ENCODE measurements around the gene PSKH1.

The PSKH1 gene

GRCh38 chr16:67882374-67883145, 10.5 kb upstream of the PSKH1 start:
- TF ChIP-seq GLIS3 (CRISPR knock-in tag; IDR thresholded peaks at IDR 0.05) = no peak
- no peak for TF ChIP-seq CSDC2 (CRISPR knock-in tag; IDR thresholded peaks at IDR 0.05)
- TF ChIP-seq ESRRG (CRISPR knock-in tag; IDR thresholded peaks at IDR 0.05) = no peak
- no peak for TF ChIP-seq PATZ1 (CRISPR knock-in tag; IDR thresholded peaks at IDR 0.05; ENCODE audit: borderline replicate concordance)
- TF ChIP-seq TOX (CRISPR knock-in tag; IDR thresholded peaks at IDR 0.05; ENCODE audit: borderline replicate concordance) = no peak
- no peak for TF ChIP-seq ISL1 (CRISPR knock-in tag; IDR thresholded peaks at IDR 0.05)
- no peak for TF ChIP-seq RARB (CRISPR knock-in tag; IDR thresholded peaks at IDR 0.05)
- TF ChIP-seq CREB5 (CRISPR knock-in tag; IDR thresholded peaks at IDR 0.05; ENCODE audit: low read depth) = no peak
- no peak for TF ChIP-seq TSHZ2 (CRISPR knock-in tag; IDR thresholded peaks at IDR 0.05)
- no peak for TF ChIP-seq ARNTL (CRISPR knock-in tag; IDR thresholded peaks at IDR 0.05; ENCODE audit: borderline replicate concordance, low read depth)
- TF ChIP-seq TCF4 (CRISPR knock-in tag; IDR thresholded peaks at IDR 0.05; ENCODE audit: borderline replicate concordance) = no peak
- TF ChIP-seq ZNF565 (CRISPR knock-in tag; conservative IDR thresholded peaks at IDR 0.05; ENCODE audit: low read depth) = no peak
- no peak for TF ChIP-seq ZNF8 (CRISPR knock-in tag; IDR thresholded peaks at IDR 0.05)
- TF ChIP-seq OSR1 (CRISPR knock-in tag; IDR thresholded peaks at IDR 0.05) = no peak
- ATAC-seq = no peak

GRCh38 chr16:67883146-67883871, 9.7 kb upstream of the PSKH1 start:
- no peak for TF ChIP-seq PATZ1 (CRISPR knock-in tag; IDR thresholded peaks at IDR 0.05; ENCODE audit: borderline replicate concordance)
- ATAC-seq = no peak

- ATAC-seq = peak; percentile 85
- TF ChIP-seq ZNF70 (CRISPR knock-in tag; IDR thresholded peaks at IDR 0.05) = no peak
- TF ChIP-seq TOX (CRISPR knock-in tag; IDR thresholded peaks at IDR 0.05; ENCODE audit: borderline replicate concordance) = no peak
- TF ChIP-seq ARNTL (CRISPR knock-in tag; IDR thresholded peaks at IDR 0.05; ENCODE audit: borderline replicate concordance, low read depth) = no peak
- TF ChIP-seq ZFP30 (CRISPR knock-in tag; IDR thresholded peaks at IDR 0.05) = no peak
- no peak for TF ChIP-seq ISL1 (CRISPR knock-in tag; IDR thresholded peaks at IDR 0.05)
- no peak for TF ChIP-seq ZC3H10 (CRISPR knock-in tag; IDR thresholded peaks at IDR 0.05)
- no peak for TF ChIP-seq POU6F1 (CRISPR knock-in tag; IDR thresholded peaks at IDR 0.05; ENCODE audit: borderline replicate concordance, low read depth)
- no peak for TF ChIP-seq OSR1 (CRISPR knock-in tag; IDR thresholded peaks at IDR 0.05)
- no peak for TF ChIP-seq CSRNP3 (CRISPR knock-in tag; IDR thresholded peaks at IDR 0.05)
- TF ChIP-seq PATZ1 (CRISPR knock-in tag; IDR thresholded peaks at IDR 0.05; ENCODE audit: borderline replicate concordance) = no peak
- TF ChIP-seq CREB5 (CRISPR knock-in tag; IDR thresholded peaks at IDR 0.05; ENCODE audit: low read depth) = no peak
- TF ChIP-seq SNAI2 (CRISPR knock-in tag; IDR thresholded peaks at IDR 0.05) = no peak
- no peak for TF ChIP-seq CSDC2 (CRISPR knock-in tag; IDR thresholded peaks at IDR 0.05)
- TF ChIP-seq RARB (CRISPR knock-in tag; IDR thresholded peaks at IDR 0.05) = no peak
- TF ChIP-seq ZNF565 (CRISPR knock-in tag; conservative IDR thresholded peaks at IDR 0.05; ENCODE audit: low read depth) = no peak
- TF ChIP-seq ZNF8 (CRISPR knock-in tag; IDR thresholded peaks at IDR 0.05) = no peak
These were observed 9.2 kb upstream of the PSKH1 start for GRCh38 chr16:67883872-67884261.
